Lower leg skin (tissue), 4 donors: ENCODE data around the gene AMPH. TPM values are rescaled to one million over a fixed set of nuclear protein-coding genes. Genes with fewer than 3 reads are reported as not detected.

Experiments used
- DNase-seq, 2 donors: peaks; one replicate each; pipeline ENCODE4 v3.0.0-alpha.2; 2019; ENCODE audit warnings: low spot score in 2 of 2
- H3K4me3 ChIP-seq: fragments of 200-600 bp; sonication (generic); 2 replicates; pipeline ENCODE4 v1.5.1; 2017; ENCODE audit warnings: mild to moderate bottlenecking, low read depth; ENCODE audit not compliant: poor library complexity, severe bottlenecking
- CTCF ChIP-seq, 3 donors: fragments of 450-650 bp; IDR thresholded peaks; one replicate each; pipeline ENCODE4 v1.5.1; 2016; ENCODE audit warnings: antibody characterized with exemption in 3 of 3, mild to moderate bottlenecking in 3 of 3, moderate library complexity in 2 of 3
- POLR2A ChIP-seq, 2 donors: fragments of 450-650 bp; IDR thresholded peaks; one replicate each; pipeline ENCODE4 v1.6.1; 2016 to 2017; ENCODE audit warnings: antibody characterized with exemption in 2 of 2, mild to moderate bottlenecking in 1 of 2, moderate library complexity in 1 of 2
- WGBS, 2 donors: methylation state at CpG; one replicate each; pipeline ENCODE4 v1.1.5; 2018; 5-methylcytosine and 5-hydroxymethylcytosine counted together
- intact Hi-C: fragments of 100-400 bp; cut with DNase I; formaldehyde crosslinking; loops from one replicate; pipeline ENCODE4 v1.15.0; 2023; ENCODE audit warnings: low total_unique reads
- total RNA-seq, 4 donors: library from RNA; depleted of rRNA; stranded (reverse); fragments of >200 nt; gene quantifications; one replicate each; pipeline ENCODE4 v1.1.0, GENCODE V29; 2016

AMPH gene
- total RNA-seq, 4 donors from 2014 or later, result 0.47 to 6.7 (median 3.8) TPM

- no peak for DNase-seq
- WGBS, 2 donors, result 28 to 39% methylated on average over 6 of the region's 6 CpGs
- TF ChIP-seq CTCF (IDR thresholded peaks at IDR 0.05) (no peak), POLR2A (IDR thresholded peaks at IDR 0.05) (no peak)
- intact Hi-C loops, result no loop called here
- no peak overlapping the region for H3K4me3 ChIP-seq
Measured at GRCh38 chr7:38660427-38661099, 29.4 kb upstream of the AMPH start.

GRCh38 chr7:38659931-38660330 lies 28.8 kb upstream of the AMPH start:
- intact Hi-C loops, result no loop called here
- 86 to 91% methylated on average over 6 of the region's 6 CpGs for WGBS, 2 donors
- H3K4me3 ChIP-seq, result no peak overlapping the region
- DNase-seq, result no peak
- no peak for TF ChIP-seq CTCF (IDR thresholded peaks at IDR 0.05)
- TF ChIP-seq POLR2A (IDR thresholded peaks at IDR 0.05), result no peak

GRCh38 chr7:38658921-38659320 lies 27.7 kb upstream of the AMPH start:
- no peak for TF ChIP-seq CTCF (IDR thresholded peaks at IDR 0.05)
- TF ChIP-seq POLR2A (IDR thresholded peaks at IDR 0.05), result no peak
- WGBS, 2 donors, result 90 to 92% methylated on average over 2 of the region's 2 CpGs
- H3K4me3 ChIP-seq, result no peak overlapping the region
- intact Hi-C loops, result no loop called here
- DNase-seq, result no peak

GRCh38 chr7:38656968-38657367 lies 25.8 kb upstream of the AMPH start:
- intact Hi-C loops, result no loop called here
- DNase-seq, result no peak
- WGBS, 2 donors, result 50 to 52% methylated on average over 1 of the region's 1 CpG
- no peak overlapping the region for H3K4me3 ChIP-seq
- TF ChIP-seq POLR2A (IDR thresholded peaks at IDR 0.05), result no peak
- no peak for TF ChIP-seq CTCF (IDR thresholded peaks at IDR 0.05)

GRCh38 chr7:38655833-38656774 lies 24.9 kb upstream of the AMPH start:
- H3K4me3 ChIP-seq, result no peak overlapping the region
- intact Hi-C loops, result no loop called here
- 92% methylated on average over 28 to 35 of the region's 35 CpGs for WGBS, 2 donors
- no peak for DNase-seq
- TF ChIP-seq POLR2A (IDR thresholded peaks at IDR 0.05) (no peak), CTCF (IDR thresholded peaks at IDR 0.05) (no peak)
